Upper lobe of left lung (tissue), 6 donors: ENCODE data around the gene COL4A6. TPM values are rescaled to one million over a fixed set of nuclear protein-coding genes. Genes with fewer than 3 reads are reported as not detected.

Experiments used
- ATAC-seq, 2 donors: fragments of 200-7000 bp; cut with Tn5 transposase; one replicate each; pipeline ENCODE4 v1.9.1; 2022; ENCODE audit warnings: mild to moderate bottlenecking in 2 of 2, moderate library complexity in 2 of 2; ENCODE audit not compliant: low FRiP score in 2 of 2
- DNase-seq, 2 donors: peaks; one replicate each; pipeline ENCODE4 v3.0.0-alpha.2; 2019 to 2020
- H3K27ac ChIP-seq, 4 donors: fragments of 200-600 bp; sonication (generic); one replicate each; pipeline ENCODE4 v1.5.1; 2016 to 2019
- H3K27me3 ChIP-seq, 4 donors: fragments of 200-600 bp; sonication (generic); one replicate each; pipeline ENCODE4 v1.5.1; 2017 to 2019
- H3K36me3 ChIP-seq, 4 donors: fragments of 200-600 bp; sonication (generic); one replicate each; pipeline ENCODE4 v1.5.1; 2016 to 2019
- H3K4me1 ChIP-seq, 4 donors: fragments of 200-600 bp; sonication (generic); one replicate each; pipeline ENCODE4 v1.5.1; 2018 to 2019
- H3K4me3 ChIP-seq, 4 donors: fragments of 200-600 bp; sonication (generic); one replicate each; pipeline ENCODE4 v1.5.1; 2017 to 2019; ENCODE audit warnings: mild to moderate bottlenecking in 2 of 4, moderate library complexity in 1 of 4
- H3K9me3 ChIP-seq, 4 donors: fragments of 200-600 bp; sonication (generic); one replicate each; pipeline ENCODE4 v1.5.1; 2018 to 2019
- CTCF ChIP-seq, 6 experiments: fragments of 450-650 bp in 4 of 6; fragments of 200-600 bp in 2 of 6; sonication (generic) in 2 of 6; IDR thresholded peaks; one replicate each; pipeline ENCODE4 v1.5.1; 2016 to 2019; ENCODE audit warnings: antibody characterized with exemption in 6 of 6
- EP300 ChIP-seq, 4 donors: sonication (generic); formaldehyde crosslinking; IDR thresholded peaks; one replicate each; pipeline ENCODE4 v1.5.1; 2017; ENCODE audit warnings: antibody characterized with exemption in 4 of 4, control low read depth in 2 of 4
- POLR2A ChIP-seq, 4 donors: fragments of 450-650 bp; IDR thresholded peaks; one replicate each; pipeline ENCODE4 v1.5.1; 2016 to 2017; ENCODE audit warnings: antibody characterized with exemption in 4 of 4, mild to moderate bottlenecking in 2 of 4
- POLR2AphosphoS5 ChIP-seq, 2 donors: sonication (generic); formaldehyde crosslinking; IDR thresholded peaks; one replicate each; pipeline ENCODE4 v1.5.1; 2017; ENCODE audit warnings: antibody characterized with exemption in 2 of 2
- WGBS, 2 donors: methylation state at CpG; one replicate each; pipeline ENCODE4 v1.1.5; 2017 to 2018; 5-methylcytosine and 5-hydroxymethylcytosine counted together
- total RNA-seq, 6 donors: library from RNA; depleted of rRNA in 4 of 6; stranded (reverse); fragments of >200 nt in 4 of 6; gene quantifications; one replicate each; pipeline versions ENCODE4 v1.1.0 to v1.2.1, GENCODE V29; 2016 to 2021
- donor health status: DM: no; HTN: no; CAD: no; lungs with moderate emphysema.
- donor health status: DM: no; HTN: yes; CAD: no; lungs with severe emphysema.

Gene COL4A6
- total RNA-seq, 6 donors from 2014 or later: 0.52 to 3.8 (median 2.2) TPM

GRCh38 chrX:108199041-108199440 lies 239.2 kb downstream of the COL4A6 start:
- H3K27ac ChIP-seq: no peak overlapping the region
- no peaks in the 10 kb centered on the region for H3K4me1 ChIP-seq
- ATAC-seq: no peak
- H3K9me3 ChIP-seq: no peaks in the 10 kb centered on the region
- no peak overlapping the region for H3K4me3 ChIP-seq
- no peaks in the 10 kb centered on the region for H3K27me3 ChIP-seq
- DNase-seq: no peak
- no peaks in the 10 kb centered on the region for H3K36me3 ChIP-seq
- TF ChIP-seq POLR2AphosphoS5 (IDR thresholded peaks at IDR 0.05) (no peak), EP300 (IDR thresholded peaks at IDR 0.05) (no peak), CTCF (IDR thresholded peaks at IDR 0.05) (no peak), POLR2A (IDR thresholded peaks at IDR 0.05) (no peak)
- WGBS, 2 donors: 54 to 71% methylated on average over 2 of the region's 2 CpGs

GRCh38 chrX:108198420-108198819 lies 239.8 kb downstream of the COL4A6 start:
- Histone ChIP-seq H3K4me1 (no peaks in the 10 kb centered on the region), H3K4me3 (no peak overlapping the region), H3K9me3 (no peaks in the 10 kb centered on the region), H3K27me3 (no peaks in the 10 kb centered on the region), H3K27ac (no peak overlapping the region), H3K36me3 (no peaks in the 10 kb centered on the region)
- TF ChIP-seq CTCF (IDR thresholded peaks at IDR 0.05) (no peak), POLR2A (IDR thresholded peaks at IDR 0.05) (no peak), EP300 (IDR thresholded peaks at IDR 0.05) (no peak), POLR2AphosphoS5 (IDR thresholded peaks at IDR 0.05) (no peak)
- no peak for DNase-seq
- 65 to 100% methylated on average over 1 of the region's 1 CpG for WGBS, 2 donors
- ATAC-seq: no peak

GRCh38 chrX:108186811-108187210 lies 251.4 kb downstream of the COL4A6 start:
- DNase-seq (no peak), ATAC-seq (no peak)
- H3K27me3 ChIP-seq: no peaks in the 10 kb centered on the region
- H3K4me3 ChIP-seq: no peak overlapping the region
- no peak overlapping the region for H3K27ac ChIP-seq
- no peaks in the 10 kb centered on the region for H3K36me3 ChIP-seq
- no peaks in the 10 kb centered on the region for H3K4me1 ChIP-seq
- 42 to 57% methylated on average over 1 to 4 of the region's 4 CpGs for WGBS, 2 donors
- TF ChIP-seq POLR2AphosphoS5 (IDR thresholded peaks at IDR 0.05) (no peak), POLR2A (IDR thresholded peaks at IDR 0.05) (no peak), CTCF (IDR thresholded peaks at IDR 0.05) (no peak), EP300 (IDR thresholded peaks at IDR 0.05) (no peak)
- H3K9me3 ChIP-seq: no peaks in the 10 kb centered on the region

- Histone ChIP-seq H3K27ac (no peak overlapping the region), H3K27me3 (no peaks in the 10 kb centered on the region), H3K9me3 (no peaks in the 10 kb centered on the region), H3K4me3 (no peak overlapping the region), H3K36me3 (no peaks in the 10 kb centered on the region), H3K4me1 (no peaks in the 10 kb centered on the region)
- 69 to 100% methylated on average over 2 to 7 of the region's 7 CpGs for WGBS, 2 donors
- no peak for ATAC-seq
- TF ChIP-seq EP300 (IDR thresholded peaks at IDR 0.05): no peak
- TF ChIP-seq POLR2AphosphoS5 (IDR thresholded peaks at IDR 0.05): no peak
- no peak for TF ChIP-seq CTCF (IDR thresholded peaks at IDR 0.05)
- no peak for TF ChIP-seq POLR2A (IDR thresholded peaks at IDR 0.05)
- DNase-seq: no peak
Measured at GRCh38 chrX:108178143-108178498, 260.1 kb downstream of the COL4A6 start.

- Histone ChIP-seq H3K27ac (no peak overlapping the region), H3K4me3 (no peak overlapping the region), H3K4me1 (no peaks in the 10 kb centered on the region), H3K36me3 (no peaks in the 10 kb centered on the region), H3K9me3 (no peaks in the 10 kb centered on the region), H3K27me3 (no peaks in the 10 kb centered on the region)
- no peak for DNase-seq
- ATAC-seq: no peak
- WGBS, 2 donors: 86 to 98% methylated on average over 6 to 8 of the region's 8 CpGs
- TF ChIP-seq POLR2A (IDR thresholded peaks at IDR 0.05) (no peak), POLR2AphosphoS5 (IDR thresholded peaks at IDR 0.05) (no peak), EP300 (IDR thresholded peaks at IDR 0.05) (no peak), CTCF (IDR thresholded peaks at IDR 0.05) (no peak)
Measured at GRCh38 chrX:108177351-108178142, 260.7 kb downstream of the COL4A6 start.
